Adrenal gland (tissue), 12 donors: Measurements from ENCODE around the gene VAMP2. TPM values are rescaled to one million over a fixed set of nuclear protein-coding genes. Genes with fewer than 3 reads are reported as not detected.

Source experiments
- DNase-seq, 7 donors: peaks; one replicate each; pipeline ENCODE4 v3.0.0-alpha.2; 2019 to 2020
- H3K27ac ChIP-seq, 5 donors: fragments of 200-600 bp; sonication (generic) in 4 of 5; 1 replicate in 3 of 5; 2 replicates in 2 of 5; pipeline versions ENCODE4 v1.5.1 to v1.8.0; 2016 to 2020; ENCODE audit warnings: mild to moderate bottlenecking in 1 of 5
- H3K27me3 ChIP-seq: fragments of 200-600 bp; 2 replicates; pipeline ENCODE4 v1.8.0; 2021
- H3K36me3 ChIP-seq, 2 donors: fragments of 200-600 bp; replicated peaks in 1 of 2; 1 replicate in 1 of 2; 2 replicates in 1 of 2; pipeline versions ENCODE4 v1.5.1 to v1.8.0; 2018 to 2022
- H3K4me1 ChIP-seq, 2 donors: fragments of 200-600 bp; replicated peaks in 1 of 2; 1 replicate in 1 of 2; 2 replicates in 1 of 2; pipeline versions ENCODE4 v1.5.1 to v1.8.0; 2018 to 2021
- H3K4me3 ChIP-seq, 4 donors: fragments of 200-600 bp; sonication (generic) in 3 of 4; one replicate each; pipeline ENCODE4 v1.5.1; 2016 to 2018
- H3K9me3 ChIP-seq, 3 donors: fragments of 200-600 bp; sonication (generic) in 1 of 3; replicated peaks in 1 of 3; 1 replicate in 2 of 3; 2 replicates in 1 of 3; pipeline versions ENCODE4 v1.5.1 to v1.8.0; 2016 to 2021
- CTCF ChIP-seq, 6 experiments: fragments of 450-650 bp in 4 of 6; fragments of 200-600 bp in 2 of 6; sonication (generic) in 1 of 6; IDR thresholded peaks; 1 replicate in 5 of 6; 2 replicates in 1 of 6; pipeline versions ENCODE4 v1.5.1 to v1.8.0; 2016 to 2021; ENCODE audit warnings: antibody characterized with exemption in 6 of 6, mild to moderate bottlenecking in 2 of 6, moderate library complexity in 1 of 6
- POLR2A ChIP-seq, 2 donors: fragments of 450-650 bp; IDR thresholded peaks; one replicate each; pipeline ENCODE4 v1.6.1; 2017; ENCODE audit warnings: antibody characterized with exemption in 2 of 2, mild to moderate bottlenecking in 2 of 2, moderate library complexity in 1 of 2
- WGBS, 4 donors: extraction: QIAGEN DNeasy Blood & Tissue Kit in 2 of 4; methylation state at CpG; one replicate each; pipeline versions ENCODE4 v1.1.5 to v1.1.7; 2013 to 2017; 5-methylcytosine and 5-hydroxymethylcytosine counted together
- intact Hi-C, 2 donors: fragments of 100-400 bp; cut with DNase I; formaldehyde crosslinking; loops; one replicate each; pipeline versions ENCODE4 v1.14.1 to v1.15.0; 2022 to 2023
- polyA plus RNA-seq, 3 donors: library from polyadenylated mRNA; stranded (reverse); fragments of 200-250 nt in 2 of 3; fragments of 350-450 nt in 1 of 3; fragmentation: Illumina TruSeq in 1 of 3; extraction: RNeasy Lipid Tissue Mini Kit (QIAGEN cat#74804) in 1 of 3; gene quantifications; one replicate each; pipeline ENCODE4 v1.2.3, GENCODE V29; 2013 to 2014
- total RNA-seq, 9 donors: library from RNA; depleted of rRNA in 4 of 9; stranded (reverse); fragments of >200 nt in 4 of 9; fragments of 120-200 nt in 1 of 9; fragmentation: NEBNext Ultra II Directional in 1 of 9; extraction: Animal tissue kit (Norgen Biotek cat#: 25700) in 1 of 9; gene quantifications; one replicate each; pipeline versions ENCODE4 v1.1.0 to v1.2.4, GENCODE V29; 2013 to 2023
- donor health status: healthy with polysubstance abuse.
- donor health status: Bipolar disorder and iron deficiency.
- donor health status: DM: yes; HTN: yes; CAD: no.
- donor health status: DM: no; HTN: no; CAD: no.
- donor health status: DM: no; HTN: no; CAD: no.
- donor health status: DM: yes; HTN: yes; CAD: no.

VAMP2 gene
- total and polyA plus RNA-seq, 12 donors, result 18.8 to 206 (median 73.5) TPM

- intact Hi-C loops, result no loop called here
- H3K36me3 ChIP-seq, result peaks cover 0 to 21% of the 10 kb centered on the region in 2 donors
- peak overlapping the region; percentile 99 to 100 (median 100) for H3K27ac ChIP-seq
- no peaks in the 10 kb centered on the region for H3K9me3 ChIP-seq
- no peak for DNase-seq
- peaks cover 33 to 41% of the 10 kb centered on the region in 2 donors for H3K4me1 ChIP-seq
- peak overlapping the region; percentile 29 to 99 (median 84) for H3K4me3 ChIP-seq
- TF ChIP-seq POLR2A (IDR thresholded peaks at IDR 0.05) (peak; percentile 1), CTCF (IDR thresholded peaks at IDR 0.05) (no peak)
- 13 to 18% (median 15%) methylated on average over 11 of the region's 11 CpGs for WGBS, 4 donors
- no peaks in the 10 kb centered on the region for H3K27me3 ChIP-seq
Measured at GRCh38 chr17:8154608-8155155, 8.1 kb downstream of the VAMP2 start.

GRCh38 chr17:8153957-8154607, 8.7 kb downstream of the VAMP2 start:
- H3K36me3 ChIP-seq, result peaks cover 0 to 21% of the 10 kb centered on the region in 2 donors
- peak overlapping the region in 3 of 4 donors; percentile 5 to 93 (median 74) for H3K4me3 ChIP-seq
- peaks cover 34 to 39% of the 10 kb centered on the region in 2 donors for H3K4me1 ChIP-seq
- peak; percentile 81 to 88 for TF ChIP-seq POLR2A (IDR thresholded peaks at IDR 0.05)
- no peak for TF ChIP-seq CTCF (IDR thresholded peaks at IDR 0.05)
- peak; percentile 99 to 100 (median 100) for DNase-seq
- H3K27ac ChIP-seq, result peak overlapping the region; percentile 99 to 100 (median 100)
- intact Hi-C loops, result no loop called here
- WGBS, 4 donors, result 0 to 2% (median 1%) methylated on average over 12 to 22 of the region's 22 CpGs
- H3K9me3 ChIP-seq, result no peaks in the 10 kb centered on the region
- H3K27me3 ChIP-seq, result no peaks in the 10 kb centered on the region

GRCh38 chr17:8153525-8153956, 9.2 kb downstream of the VAMP2 start:
- Histone ChIP-seq H3K27me3 (no peaks in the 10 kb centered on the region), H3K36me3 (peaks cover 0 to 27% of the 10 kb centered on the region in 2 donors), H3K9me3 (no peaks in the 10 kb centered on the region), H3K4me1 (peaks cover 34% of the 10 kb centered on the region in 2 donors), H3K27ac (peak overlapping the region; percentile 99 to 100 (median 100)), H3K4me3 (peak overlapping the region in 2 of 4 donors; percentile 5 to 93)
- 6 to 10% (median 9%) methylated on average over 13 of the region's 13 CpGs for WGBS, 4 donors
- DNase-seq, result peak; percentile 82 to 95 (median 92)
- intact Hi-C loops, result no loop called here
- TF ChIP-seq POLR2A (IDR thresholded peaks at IDR 0.05), result peak; percentile 43 to 63
- TF ChIP-seq CTCF (IDR thresholded peaks at IDR 0.05), result no peak

- H3K27me3 ChIP-seq, result no peaks in the 10 kb centered on the region
- peaks cover 31 to 34% of the 10 kb centered on the region in 2 donors for H3K4me1 ChIP-seq
- WGBS, 4 donors, result 36 to 64% (median 48%) methylated on average over 7 of the region's 7 CpGs
- no peak for TF ChIP-seq POLR2A (IDR thresholded peaks at IDR 0.05)
- TF ChIP-seq CTCF (IDR thresholded peaks at IDR 0.05), result no peak
- intact Hi-C loops, result no loop called here
- DNase-seq, result peak in 5 of 7 donors; percentile 42 to 75 (median 56)
- no peaks in the 10 kb centered on the region for H3K9me3 ChIP-seq
- H3K4me3 ChIP-seq, result peak overlapping the region in 1 of 4 donors; percentile 93
- H3K36me3 ChIP-seq, result peaks cover 0 to 32% of the 10 kb centered on the region in 2 donors
- peak overlapping the region; percentile 99 to 100 (median 100) for H3K27ac ChIP-seq
Measured at GRCh38 chr17:8153031-8153451, 9.7 kb downstream of the VAMP2 start.
